ENCODE data around the gene NAGA. TPM values are rescaled to one million over a fixed set of nuclear protein-coding genes. Genes with fewer than 3 reads are reported as not detected.
A peak's percentile ranks its signal among the peaks of the same experiment; 100 is the strongest.

Gene NAGA
- total and polyA plus RNA-seq, 9 of the 15 experiments (the other 6 are each of a cell fraction or from before 2014, with no cell fraction given): 6.5 to 20.6 (median 17.4) TPM

DNA sequence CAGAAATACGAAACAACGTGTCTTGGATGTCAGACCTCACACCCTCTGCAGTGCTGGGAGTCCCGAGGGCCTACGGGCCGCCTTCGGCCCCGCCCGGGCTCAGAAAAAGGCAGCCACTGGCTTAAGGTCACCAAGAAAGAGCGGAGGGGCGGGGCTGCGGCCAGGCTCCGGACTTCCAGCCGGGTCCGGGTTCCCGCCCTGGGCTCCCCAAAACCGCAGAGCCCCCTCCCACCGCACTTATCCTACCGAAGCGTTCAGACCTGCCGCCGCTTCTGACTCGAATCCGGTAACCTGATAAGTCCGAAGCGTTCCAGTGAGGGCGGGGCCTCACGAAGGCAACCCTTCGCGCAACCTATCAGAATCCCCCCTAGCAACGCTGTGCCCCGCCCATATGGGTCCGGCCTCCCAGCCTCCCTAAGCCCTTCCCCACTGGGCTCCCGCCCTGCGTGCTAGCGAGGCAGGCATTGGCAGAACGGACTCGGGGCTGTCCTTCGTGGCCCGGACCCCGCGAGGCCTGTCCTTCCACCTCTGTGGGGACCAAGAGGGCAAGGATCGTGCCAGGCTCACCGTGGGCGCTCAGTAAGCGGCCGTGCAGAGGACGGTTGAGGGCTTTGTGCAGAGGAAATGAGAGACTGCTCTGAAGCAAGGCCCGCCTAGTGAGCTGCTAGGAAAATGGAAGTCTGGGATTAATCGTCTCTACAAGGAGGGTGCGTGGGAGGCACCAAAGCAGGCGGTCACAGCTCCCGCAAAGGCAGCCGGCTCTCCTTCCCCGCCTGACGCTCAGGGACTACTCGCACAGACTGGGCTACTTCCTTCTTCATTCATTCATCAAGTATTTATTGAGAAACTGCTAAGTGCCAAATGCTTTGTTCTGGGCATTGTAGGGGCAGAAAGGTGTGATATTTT, at the start of gene NAGA (continued):
- TF ChIP-seq, protein P1, sequence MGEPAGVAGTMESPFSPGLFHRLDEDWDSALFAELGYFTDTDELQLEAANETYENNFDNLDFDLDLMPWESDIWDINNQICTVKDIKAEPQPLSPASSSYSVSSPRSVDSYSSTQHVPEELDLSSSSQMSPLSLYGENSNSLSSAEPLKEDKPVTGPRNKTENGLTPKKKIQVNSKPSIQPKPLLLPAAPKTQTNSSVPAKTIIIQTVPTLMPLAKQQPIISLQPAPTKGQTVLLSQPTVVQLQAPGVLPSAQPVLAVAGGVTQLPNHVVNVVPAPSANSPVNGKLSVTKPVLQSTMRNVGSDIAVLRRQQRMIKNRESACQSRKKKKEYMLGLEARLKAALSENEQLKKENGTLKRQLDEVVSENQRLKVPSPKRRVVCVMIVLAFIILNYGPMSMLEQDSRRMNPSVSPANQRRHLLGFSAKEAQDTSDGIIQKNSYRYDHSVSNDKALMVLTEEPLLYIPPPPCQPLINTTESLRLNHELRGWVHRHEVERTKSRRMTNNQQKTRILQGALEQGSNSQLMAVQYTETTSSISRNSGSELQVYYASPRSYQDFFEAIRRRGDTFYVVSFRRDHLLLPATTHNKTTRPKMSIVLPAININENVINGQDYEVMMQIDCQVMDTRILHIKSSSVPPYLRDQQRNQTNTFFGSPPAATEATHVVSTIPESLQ (CRISPR knock-in tag; IDR thresholded peaks at IDR 0.05): 0 out of 2 replicates have a peak, but pooled peaks have one; percentile 15
- TF ChIP-seq ZNF696 (CRISPR knock-in tag; conservative IDR thresholded peaks at IDR 0.05) (no peak), ZNF274 (IDR thresholded peaks at IDR 0.05; ENCODE audit: borderline replicate concordance, low read depth, low read length) (no peak), LEF1 (IDR thresholded peaks at IDR 0.05) (no peak), NBN (IDR thresholded peaks at IDR 0.05; ENCODE audit: low read depth) (0 out of 2 replicates have a peak, but pooled peaks have one; percentile 40), POLR2G (IDR thresholded peaks at IDR 0.05; ENCODE audit: low read depth, low read length) (peak; percentile 95)

DNA sequence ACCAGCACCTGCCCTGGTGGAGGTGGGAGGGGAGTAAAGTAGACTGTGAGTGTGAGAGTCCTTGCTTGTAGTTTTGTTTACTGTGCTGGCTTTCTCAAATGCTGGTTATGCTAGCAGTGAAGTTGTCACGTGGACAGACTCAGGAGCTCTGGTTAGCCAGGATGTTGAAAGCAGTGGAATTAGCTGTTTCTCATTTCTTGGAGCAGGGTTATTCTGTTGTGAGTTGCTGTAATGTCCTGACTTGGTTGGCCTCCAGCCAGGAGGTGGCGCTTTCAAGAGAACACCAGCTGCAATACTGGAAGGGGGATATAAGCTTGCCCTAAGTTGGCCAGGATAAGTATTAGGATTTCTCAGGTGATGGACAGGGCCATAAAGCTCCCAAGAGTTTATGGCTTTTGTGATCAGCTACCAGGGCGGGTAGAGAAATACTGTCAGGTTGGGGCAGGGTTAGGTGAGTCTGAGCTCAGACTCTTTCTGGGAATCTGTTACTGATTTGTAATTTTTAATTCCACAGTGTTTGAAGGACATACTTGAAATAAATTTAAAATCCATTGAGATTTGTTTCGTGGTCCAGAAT, 46.3 kb upstream of the NAGA start:
- DNase-seq (ENCODE audit: extremely low read depth in 1 of 4, low spot score in 3 of 4) (no peak), FAIRE-seq (no peak), ATAC-seq (no peak)
- Histone ChIP-seq H3K36me3 (ENCODE audit: control insufficient read depth, insufficient read depth, low read length) (no peaks in the 10 kb centered on the region), H3K27ac (ENCODE audit: extremely low read depth, low read depth, low read length) (no peak overlapping the region), H3K4me1 (replicated peaks in 1 of 2; ENCODE audit: control insufficient read depth in 2 of 2, insufficient read depth in 2 of 2, low read length in 2 of 2) (peaks cover 4 to 6% of the 10 kb centered on the region in 2 experiments; a peak in 4 of 5 replicates), H3K9me1 (ENCODE audit: control insufficient read depth, insufficient read depth, low read length) (no peaks in the 10 kb centered on the region), H3K9ac (ENCODE audit: insufficient read depth in 1 of 2, low read depth in 2 of 2, low read length in 2 of 2) (no peak overlapping the region), H3K27me3 (ENCODE audit: control insufficient read depth in 2 of 2, insufficient read depth in 2 of 2, low read length in 2 of 2) (no peaks in the 10 kb centered on the region), H3K79me2 (ENCODE audit: control insufficient read depth, insufficient read depth, low read length) (no peaks in the 10 kb centered on the region), H3K4me2 (ENCODE audit: insufficient read depth, low read length) (no peak overlapping the region), H2AFZ (ENCODE audit: low read depth, low read length) (no peak overlapping the region), H3K4me3 (no peak overlapping the region), H3K9me3 (replicated peaks; ENCODE audit: control insufficient read depth, insufficient read depth, low read depth, low read length) (peaks cover 8% of the 10 kb centered on the region), H4K20me1 (replicated peaks; ENCODE audit: control insufficient read depth, insufficient read depth, low read length) (no peaks in the 10 kb centered on the region)
- POLR2A ChIA-PET: no interaction called here
- BruUV-seq (replicated peaks): no TSS peak
- in situ Hi-C loops (cut with MboI): no loop called here
- intact Hi-C loops (cut with micrococcal nuclease): loop anchor here (10.0 kb wide), 1 partner anchor 152 kb away; the partner anchor contains the start of gene SEPTIN3
- WGBS (ENCODE audit: insufficient coverage, low coverage, missing lambda C conversion rate): 72% methylated on average over 4 of the region's 4 CpGs
- CTCF ChIA-PET (ENCODE audit: low intra/inter-chr PET ratio): no interaction called here
- TF ChIP-seq CBFA2T2 (conservative IDR thresholded peaks at IDR 0.05) (no peak), ZSCAN29 (IDR thresholded peaks at IDR 0.05) (no peak)

Measured in K562 (cell line).